PC-9 (cell line): Measurements from ENCODE around the gene TMEM117. TPM values are rescaled to one million over a fixed set of nuclear protein-coding genes. Genes with fewer than 3 reads are reported as not detected.

ENCODE experiments used
- BruUV-seq: library from RNA; stranded (reverse); fragments of 400-500 nt; replicated peaks from 2 replicates; lab custom pipeline; 2021; lab: Mats Ljungman, UMichigan
- CTCF ChIA-PET: fragments of 300-600 bp; sonication (Branson Sonifier 250); formaldehyde crosslinking; loops from one replicate; lab custom pipeline; 2022; ENCODE audit warnings: antibody characterized with exemption; lab: Charles Lee
- POLR2A ChIA-PET: fragments of 300-600 bp; sonication (Branson Sonifier 250); formaldehyde crosslinking; loops from one replicate; lab custom pipeline; 2022; ENCODE audit warnings: antibody characterized with exemption; ENCODE audit not compliant: unreplicated experiment; lab: Charles Lee
- DNase-seq, 2 experiments: peaks; one replicate each; pipeline versions ENCODE4 v3.0.0 to v3.0.0-alpha.2; 2015 to 2022; ENCODE audit warnings: mixed read lengths in 1 of 2
- H2AFZ ChIP-seq: fragments of 200-600 bp; sonication (generic); 2 replicates; pipeline ENCODE4 v1.8.1; 2017; ENCODE audit warnings: antibody characterized with exemption
- H3F3A ChIP-seq: fragments of 200-600 bp; sonication (generic); 2 replicates; pipeline ENCODE4 v1.8.1; 2017; ENCODE audit warnings: antibody characterized with exemption, mild to moderate bottlenecking, low read depth; ENCODE audit not compliant: insufficient read depth
- H3K27ac ChIP-seq: fragments of 200-600 bp; sonication (generic); 2 replicates; pipeline ENCODE4 v1.6.1; 2016; ENCODE audit warnings: mixed run types
- H3K27me3 ChIP-seq: fragments of 200-600 bp; sonication (generic); 2 replicates; pipeline ENCODE4 v1.6.1; 2016; ENCODE audit warnings: low read depth, mixed run types; ENCODE audit not compliant: insufficient read depth
- H3K36me3 ChIP-seq: fragments of 200-600 bp; sonication (generic); 2 replicates; pipeline ENCODE4 v1.6.1; 2016; ENCODE audit warnings: low read depth, mixed run types
- H3K4me1 ChIP-seq: fragments of 200-600 bp; sonication (generic); replicated peaks from 2 replicates; pipeline ENCODE4 v1.6.1; 2016; ENCODE audit warnings: mixed run types; ENCODE audit not compliant: insufficient read depth
- H3K4me2 ChIP-seq: fragments of 200-600 bp; sonication (generic); 2 replicates; pipeline ENCODE4 v1.6.1; 2017; ENCODE audit warnings: mixed run types
- H3K4me3 ChIP-seq: fragments of 200-600 bp; sonication (generic); 2 replicates; pipeline ENCODE4 v1.6.1; 2016; ENCODE audit warnings: mixed run types
- H3K79me2 ChIP-seq: fragments of 200-600 bp; sonication (generic); 2 replicates; pipeline ENCODE4 v1.6.1; 2017; ENCODE audit warnings: low read depth, mixed run types
- H3K9me2 ChIP-seq: fragments of 200-600 bp; sonication (generic); 2 replicates; pipeline ENCODE4 v1.8.1; 2017; ENCODE audit warnings: mild to moderate bottlenecking; ENCODE audit not compliant: insufficient read depth
- H3K9me3 ChIP-seq: fragments of 200-600 bp; sonication (generic); 2 replicates; pipeline ENCODE4 v1.8.1; 2016; ENCODE audit warnings: low read depth; ENCODE audit not compliant: insufficient read depth
- H4K20me1 ChIP-seq: fragments of 200-600 bp; sonication (generic); 2 replicates; pipeline ENCODE4 v1.8.1; 2017; ENCODE audit not compliant: insufficient read depth
- EZH2 ChIP-seq: fragments of 200-600 bp; sonication (generic); IDR thresholded peaks from 2 replicates; pipeline ENCODE4 v1.8.0; 2017; ENCODE audit warnings: antibody characterized with exemption, low read depth
- intact Hi-C: fragments of 100-400 bp; cut with micrococcal nuclease; formaldehyde crosslinking; loops from one replicate; pipeline ENCODE4 v1.10.0; 2022; ENCODE audit not compliant: unreplicated experiment
- total RNA-seq: library from RNA; stranded (reverse); gene quantifications from 2 replicates; pipeline ENCODE4 v1.2.3, GENCODE V29; 2021
- TF ChIP-seq, protein P1 (sequence below): fragments of 200-600 bp; sonication (generic); conservative IDR thresholded peaks from 2 replicates; pipeline ENCODE4 v1.6.1; 2017; ENCODE audit warnings: mixed run types, antibody characterized with exemption, mild to moderate bottlenecking, moderate library complexity

Gene TMEM117
- total RNA-seq, 1 experiment from 2014 or later, result 2.0 TPM

DNA sequence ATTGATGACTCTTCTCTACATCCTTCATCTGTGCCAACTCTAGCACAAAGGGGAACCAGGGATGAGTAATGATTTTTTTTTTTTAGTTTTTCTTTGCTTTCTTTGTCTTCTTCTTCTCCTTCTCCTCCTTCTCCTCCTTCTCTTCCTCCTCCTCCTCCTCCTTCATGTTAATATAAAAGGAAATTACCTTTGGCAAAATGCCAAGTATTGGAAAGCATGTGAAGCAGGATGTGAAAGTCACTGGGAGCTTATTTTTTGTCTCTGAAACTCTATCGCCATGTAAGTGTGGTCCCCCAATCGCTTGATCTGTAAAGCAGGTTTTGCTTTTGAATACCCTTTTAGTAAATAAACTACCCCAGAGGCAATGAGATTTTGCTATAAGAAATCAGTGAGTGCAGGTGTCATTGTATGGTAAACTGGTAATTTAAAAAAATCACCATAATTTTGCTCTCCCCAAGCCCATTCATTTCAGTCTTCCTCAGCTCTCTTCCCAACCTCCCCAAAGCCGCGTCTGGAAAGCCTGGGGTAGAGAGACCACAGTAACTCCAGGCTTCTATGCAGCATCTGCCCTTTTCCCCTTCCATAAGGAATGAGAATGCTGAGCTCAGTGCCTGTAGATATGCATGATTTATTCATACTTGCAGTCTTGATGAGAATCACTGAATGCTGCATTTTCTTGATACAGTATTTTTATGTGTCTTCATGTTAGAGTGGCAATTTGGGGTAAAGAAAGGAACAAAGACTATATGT lies 388.7 kb downstream of the TMEM117 start:
- H3K36me3 ChIP-seq, result no peaks in the 10 kb centered on the region
- TF ChIP-seq, protein P1, sequence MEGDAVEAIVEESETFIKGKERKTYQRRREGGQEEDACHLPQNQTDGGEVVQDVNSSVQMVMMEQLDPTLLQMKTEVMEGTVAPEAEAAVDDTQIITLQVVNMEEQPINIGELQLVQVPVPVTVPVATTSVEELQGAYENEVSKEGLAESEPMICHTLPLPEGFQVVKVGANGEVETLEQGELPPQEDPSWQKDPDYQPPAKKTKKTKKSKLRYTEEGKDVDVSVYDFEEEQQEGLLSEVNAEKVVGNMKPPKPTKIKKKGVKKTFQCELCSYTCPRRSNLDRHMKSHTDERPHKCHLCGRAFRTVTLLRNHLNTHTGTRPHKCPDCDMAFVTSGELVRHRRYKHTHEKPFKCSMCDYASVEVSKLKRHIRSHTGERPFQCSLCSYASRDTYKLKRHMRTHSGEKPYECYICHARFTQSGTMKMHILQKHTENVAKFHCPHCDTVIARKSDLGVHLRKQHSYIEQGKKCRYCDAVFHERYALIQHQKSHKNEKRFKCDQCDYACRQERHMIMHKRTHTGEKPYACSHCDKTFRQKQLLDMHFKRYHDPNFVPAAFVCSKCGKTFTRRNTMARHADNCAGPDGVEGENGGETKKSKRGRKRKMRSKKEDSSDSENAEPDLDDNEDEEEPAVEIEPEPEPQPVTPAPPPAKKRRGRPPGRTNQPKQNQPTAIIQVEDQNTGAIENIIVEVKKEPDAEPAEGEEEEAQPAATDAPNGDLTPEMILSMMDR, result no peak
- TF ChIP-seq EZH2, result no peak
- ChIA-PET POLR2A (no interaction called here), CTCF (no interaction called here)
- H3K9me2 ChIP-seq, result no peaks in the 10 kb centered on the region
- H3K27ac ChIP-seq, result no peak overlapping the region
- no peak for DNase-seq
- H3K79me2 ChIP-seq, result no peaks in the 10 kb centered on the region
- no peaks in the 10 kb centered on the region for H3K9me3 ChIP-seq
- no peaks in the 10 kb centered on the region for H3F3A ChIP-seq
- no peaks in the 10 kb centered on the region for H3K4me1 ChIP-seq
- H4K20me1 ChIP-seq, result no peaks in the 10 kb centered on the region
- H2AFZ ChIP-seq, result no peak overlapping the region
- intact Hi-C loops, result no loop called here
- no TSS peak for BruUV-seq
- no peak overlapping the region for H3K4me2 ChIP-seq
- no peaks in the 10 kb centered on the region for H3K27me3 ChIP-seq
- no peak overlapping the region for H3K4me3 ChIP-seq

DNA sequence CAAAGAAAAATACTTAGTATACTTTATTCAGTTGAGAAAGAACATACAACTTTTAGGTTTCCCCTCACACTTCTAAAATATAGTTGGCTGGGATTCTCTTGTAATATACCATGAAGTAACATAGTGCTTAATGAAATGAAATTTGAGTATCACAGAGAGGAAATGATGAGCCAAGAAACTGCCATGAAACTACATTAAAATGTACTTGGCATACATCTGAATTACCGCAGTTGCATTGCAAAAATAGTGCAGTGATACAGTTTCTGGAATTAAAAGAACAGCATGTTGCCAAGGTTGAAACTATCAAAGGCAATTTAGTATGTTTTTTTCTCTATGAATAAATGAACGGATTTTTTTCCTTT lies 389.2 kb downstream of the TMEM117 start:
- Histone ChIP-seq H3K4me3 (no peak overlapping the region), H3K4me2 (no peak overlapping the region), H3F3A (no peaks in the 10 kb centered on the region), H4K20me1 (no peaks in the 10 kb centered on the region), H3K4me1 (no peaks in the 10 kb centered on the region), H3K36me3 (no peaks in the 10 kb centered on the region), H2AFZ (no peak overlapping the region), H3K27me3 (no peaks in the 10 kb centered on the region), H3K9me2 (no peaks in the 10 kb centered on the region), H3K27ac (no peak overlapping the region), H3K79me2 (no peaks in the 10 kb centered on the region), H3K9me3 (no peaks in the 10 kb centered on the region)
- no TSS peak for BruUV-seq
- ChIA-PET CTCF (no interaction called here), POLR2A (no interaction called here)
- TF ChIP-seq EZH2, result no peak
- TF ChIP-seq, protein P1, result no peak
- no peak for DNase-seq
- intact Hi-C loops, result no loop called here

DNA sequence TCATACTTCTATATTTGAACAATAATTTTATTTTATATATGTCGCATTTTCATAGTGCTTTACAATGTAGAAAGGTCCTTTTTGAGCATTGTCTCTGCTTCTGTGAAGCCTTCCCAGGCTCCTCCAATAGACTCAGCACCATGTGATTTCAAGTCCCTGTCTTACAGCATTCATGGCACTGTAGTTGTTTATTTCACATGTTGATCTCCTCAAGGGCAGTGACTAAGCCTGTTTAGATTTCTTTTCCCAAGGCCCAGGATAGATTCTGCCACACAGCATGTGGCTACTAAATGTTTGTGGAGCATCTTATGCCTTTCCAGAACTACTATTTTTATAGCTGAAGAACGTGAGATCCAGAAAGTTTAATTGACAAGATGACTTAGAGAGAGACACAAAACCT lies 391.7 kb downstream of the TMEM117 start:
- Histone ChIP-seq H3K9me2 (no peaks in the 10 kb centered on the region), H3K9me3 (no peaks in the 10 kb centered on the region), H3K4me1 (no peaks in the 10 kb centered on the region), H3K4me2 (no peak overlapping the region), H2AFZ (no peak overlapping the region), H3F3A (no peaks in the 10 kb centered on the region), H3K36me3 (no peaks in the 10 kb centered on the region), H3K27ac (no peak overlapping the region), H3K4me3 (no peak overlapping the region), H3K79me2 (no peaks in the 10 kb centered on the region), H3K27me3 (no peaks in the 10 kb centered on the region), H4K20me1 (no peaks in the 10 kb centered on the region)
- intact Hi-C loops, result no loop called here
- CTCF ChIA-PET, result no interaction called here
- no TSS peak for BruUV-seq
- TF ChIP-seq, protein P1, result no peak
- TF ChIP-seq EZH2, result no peak
- no peak for DNase-seq
- POLR2A ChIA-PET, result no interaction called here
